Dedifferentiated amniotic fluid mesenchymal stem cell (primary cell): ENCODE results near the gene IGFL1.
"Not testable (repeated sequence)": the region's sequence is repeated elsewhere in the genome, so short reads cannot be mapped to it uniquely, and the experiment has no call there.

Source experiments
- DNase-seq: peaks from one replicate; pipeline ENCODE4 v3.0.0-alpha.2; 2016; ENCODE audit errors: extremely low spot score

Gene IGFL1

DNA sequence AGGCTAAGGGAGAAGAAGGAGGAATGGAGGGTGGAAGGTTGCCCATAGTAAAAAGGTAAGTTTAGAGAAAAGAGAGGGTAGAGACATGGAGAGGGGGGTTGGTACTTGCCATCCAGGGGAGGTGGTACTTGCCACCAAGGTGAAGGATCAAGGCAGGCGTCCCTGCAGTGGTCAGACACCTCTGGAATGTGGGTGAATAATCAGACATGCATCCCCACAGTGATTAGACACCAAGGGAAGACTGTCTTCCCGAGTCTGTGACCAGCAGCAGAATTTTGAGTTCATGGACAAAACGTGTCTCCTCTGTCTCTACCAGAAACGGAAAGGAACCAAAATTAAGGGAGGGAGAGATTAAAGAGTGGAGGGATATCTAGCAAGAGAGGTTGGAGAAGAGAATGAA is 27.1 kb upstream of the IGFL1 start:
- no peak for DNase-seq

DNA sequence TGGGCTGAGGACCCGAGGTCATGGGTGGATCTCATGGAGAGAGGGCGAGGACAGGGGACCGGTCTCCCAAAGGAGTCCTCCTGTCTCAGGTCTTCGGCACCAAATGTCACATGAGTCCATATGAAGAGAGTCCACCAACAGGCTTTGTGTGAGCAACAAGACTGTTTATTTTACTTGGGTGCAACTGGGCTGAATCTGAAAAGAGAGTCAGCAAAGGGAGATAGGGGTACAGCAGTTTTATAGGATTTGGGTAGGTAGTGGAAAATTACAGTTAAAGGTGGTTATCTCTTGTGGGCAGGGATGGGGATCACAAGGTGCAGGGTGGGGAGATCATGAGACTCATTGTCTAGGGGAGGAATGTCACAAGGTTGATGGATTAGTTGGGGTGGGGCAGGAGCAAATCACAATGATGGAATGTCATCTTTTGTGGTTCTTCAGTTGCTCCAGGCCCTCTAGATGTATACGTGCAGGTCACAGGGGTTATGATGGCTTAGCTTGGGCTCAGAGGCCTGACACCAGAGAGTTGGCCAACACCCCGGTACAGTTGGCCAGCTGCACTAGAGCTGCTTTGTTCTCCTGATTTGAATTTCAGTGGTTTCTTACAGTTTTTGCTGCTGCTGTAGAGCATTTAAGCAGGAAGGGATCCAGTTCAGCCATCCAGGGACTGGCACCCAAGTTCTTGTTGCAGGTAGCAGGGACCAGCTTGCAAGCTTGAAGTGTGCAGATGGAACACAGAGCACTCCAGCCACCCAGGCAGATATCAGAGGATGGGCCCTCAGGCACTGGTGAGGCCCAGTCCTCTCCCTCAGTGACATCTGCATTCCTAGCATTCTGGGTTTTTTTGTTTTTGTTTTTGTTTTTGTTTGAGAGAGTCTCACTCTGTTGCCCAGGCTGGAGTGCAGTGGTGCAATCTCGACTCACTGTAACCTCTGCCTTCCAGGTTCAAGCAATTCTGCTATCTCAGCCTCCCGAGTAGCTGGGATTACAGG is 26.4 kb upstream of the IGFL1 start:
- no peak for DNase-seq

DNA sequence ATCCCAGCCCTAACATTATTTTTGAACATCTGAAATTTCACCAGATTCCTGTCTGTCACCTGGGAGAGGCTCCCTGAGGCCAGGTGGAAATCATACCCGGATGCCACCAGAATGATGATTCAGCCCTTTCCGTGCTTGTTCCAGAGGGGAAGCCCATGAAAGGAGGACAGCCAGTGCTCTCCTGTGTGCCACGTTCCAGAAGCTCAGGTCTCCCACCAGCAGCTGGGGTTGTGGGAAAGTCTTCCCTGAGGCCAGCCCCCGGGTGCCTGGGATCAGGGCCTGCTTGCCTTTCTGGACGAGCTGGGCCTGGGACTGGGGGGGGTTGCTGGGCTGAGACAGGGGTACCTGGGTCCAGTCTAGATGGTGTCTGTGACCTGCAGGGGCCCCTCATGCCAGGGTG is 25.5 kb upstream of the IGFL1 start:
- DNase-seq, result no peak

DNA sequence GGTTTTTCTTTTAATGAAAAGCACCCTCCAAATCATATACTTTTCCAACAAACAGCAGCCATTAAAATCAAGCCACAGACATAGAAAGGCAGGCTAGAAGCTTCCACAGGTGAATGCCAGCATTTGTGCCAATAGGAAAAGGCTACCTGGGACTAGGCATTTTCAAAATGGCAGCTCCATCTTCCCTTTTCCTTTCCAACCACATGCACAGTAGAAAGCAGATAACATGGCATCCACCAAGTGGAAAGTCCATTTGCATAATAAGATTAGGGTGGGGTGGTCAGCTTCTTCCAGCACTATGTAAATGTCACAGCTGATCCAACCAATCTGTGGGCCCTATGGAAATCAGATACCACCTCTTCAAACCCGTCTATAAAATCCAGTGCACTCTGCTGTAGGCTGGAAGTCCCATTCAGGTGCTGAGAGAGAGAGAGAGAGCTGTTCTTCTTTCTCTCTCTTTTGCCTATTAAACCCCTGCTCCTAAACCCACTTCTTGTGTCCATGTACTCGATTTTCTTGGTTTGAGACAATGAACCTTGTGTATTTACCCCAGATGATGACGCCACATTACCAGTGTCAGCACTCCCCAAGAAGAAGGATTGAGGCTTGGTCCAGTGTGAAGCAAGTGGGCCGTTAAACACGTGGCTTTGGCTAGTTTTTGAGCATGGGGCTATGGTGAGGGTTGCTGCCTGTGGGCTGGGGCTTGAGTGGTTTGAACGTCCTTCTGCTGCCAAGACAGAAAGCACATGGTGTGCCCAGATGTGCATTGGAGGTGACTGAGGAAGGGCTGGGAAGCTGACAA is 24.2 kb upstream of the IGFL1 start:
- no peak for DNase-seq

DNA sequence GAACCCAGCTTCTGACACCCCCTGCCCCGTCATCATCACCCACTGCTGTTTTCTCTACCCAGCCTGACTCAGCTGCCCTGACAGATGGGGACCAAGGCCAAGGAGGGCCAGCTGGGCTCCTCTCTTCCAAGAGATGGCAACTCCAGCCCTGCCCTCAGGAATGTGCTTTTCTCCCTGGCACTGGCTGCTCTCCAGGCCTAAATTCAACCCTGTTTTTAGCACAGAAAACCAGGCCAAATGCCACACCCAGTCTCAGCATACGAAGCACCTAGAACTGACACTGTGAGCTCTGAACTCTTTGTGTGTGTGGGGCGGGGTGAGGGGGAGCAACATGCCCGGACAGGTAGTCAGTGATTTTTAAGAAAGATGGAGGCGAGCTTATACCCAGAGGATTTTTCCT is 23.4 kb upstream of the IGFL1 start:
- no peak for DNase-seq

DNA sequence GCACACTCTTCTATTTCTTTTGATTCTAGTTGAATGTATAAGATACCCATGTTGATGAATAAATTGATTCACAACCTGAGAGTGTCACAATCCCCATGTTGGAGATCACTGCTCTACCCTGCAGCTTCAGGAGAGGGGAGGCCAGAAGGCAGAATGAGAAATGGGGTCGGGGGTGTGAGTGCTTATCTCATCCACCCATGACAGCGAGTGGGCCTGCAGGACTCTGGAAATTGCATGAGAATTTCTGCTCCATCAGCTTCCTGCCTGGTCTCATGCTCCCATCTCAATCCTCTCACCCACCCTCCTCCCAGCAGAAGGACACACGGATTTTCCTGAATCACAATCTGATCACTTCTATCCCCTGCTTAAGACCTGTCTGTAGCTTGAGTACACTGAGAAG is 22.9 kb upstream of the IGFL1 start:
- DNase-seq, result no peak

DNA sequence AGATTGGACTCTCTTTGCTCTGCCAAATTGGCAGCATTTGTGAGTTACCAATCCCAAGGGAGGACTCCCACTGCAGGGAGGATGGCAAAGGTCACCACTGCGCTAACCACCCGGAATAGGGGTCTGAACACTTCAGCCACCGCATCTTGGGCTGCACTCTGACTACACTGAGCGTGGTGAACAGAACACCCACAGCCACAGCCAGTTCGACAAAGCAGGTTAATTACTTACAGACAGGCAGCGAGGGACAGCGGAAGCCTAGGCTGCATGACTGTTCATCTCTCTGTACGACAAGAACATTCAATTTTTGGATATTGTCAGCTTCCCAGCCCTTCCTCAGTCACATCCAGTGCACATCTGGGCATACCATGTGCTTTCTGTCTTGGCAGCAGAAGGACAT is 21.7 kb upstream of the IGFL1 start:
- not testable (repeated sequence) for DNase-seq

DNA sequence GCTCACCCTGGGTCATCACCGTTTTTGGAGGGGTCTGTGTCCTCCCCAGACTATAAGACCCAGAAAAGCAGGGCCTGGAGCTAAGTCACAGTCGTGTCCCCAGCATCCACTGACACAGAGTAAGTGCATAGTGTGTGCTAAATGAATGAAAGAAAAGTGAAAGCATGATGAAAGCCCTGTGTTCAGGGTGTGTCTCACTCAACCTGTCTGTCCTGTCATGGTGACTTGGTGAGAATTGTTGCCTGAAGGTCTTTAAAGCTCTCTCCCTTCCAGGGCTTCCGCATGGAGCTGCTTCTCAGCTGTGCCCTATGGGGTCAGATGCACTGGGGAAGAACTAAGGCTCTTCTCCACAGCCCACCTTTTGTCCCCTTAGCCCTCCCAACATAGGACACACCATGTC is 20.5 kb upstream of the IGFL1 start:
- no peak for DNase-seq

DNA sequence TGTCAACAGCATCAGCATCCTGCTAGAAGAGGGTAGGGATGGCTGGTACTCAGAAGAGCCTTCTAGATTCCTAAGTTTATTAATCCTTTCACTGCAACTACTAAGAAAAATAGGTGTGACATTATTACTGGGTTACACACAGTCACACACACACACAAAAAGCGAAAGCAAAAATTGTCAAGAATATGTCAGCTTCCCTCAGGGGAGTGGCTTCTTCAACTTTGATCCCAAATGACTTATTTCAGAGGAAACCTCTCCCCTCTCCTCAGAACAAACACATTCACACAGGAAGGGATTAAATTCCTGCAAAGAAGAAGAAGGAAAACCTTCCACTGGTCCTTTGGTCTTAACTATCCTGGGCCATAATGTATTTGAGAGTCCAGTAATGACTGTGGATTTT is 20.1 kb upstream of the IGFL1 start:
- DNase-seq, result no peak

DNA sequence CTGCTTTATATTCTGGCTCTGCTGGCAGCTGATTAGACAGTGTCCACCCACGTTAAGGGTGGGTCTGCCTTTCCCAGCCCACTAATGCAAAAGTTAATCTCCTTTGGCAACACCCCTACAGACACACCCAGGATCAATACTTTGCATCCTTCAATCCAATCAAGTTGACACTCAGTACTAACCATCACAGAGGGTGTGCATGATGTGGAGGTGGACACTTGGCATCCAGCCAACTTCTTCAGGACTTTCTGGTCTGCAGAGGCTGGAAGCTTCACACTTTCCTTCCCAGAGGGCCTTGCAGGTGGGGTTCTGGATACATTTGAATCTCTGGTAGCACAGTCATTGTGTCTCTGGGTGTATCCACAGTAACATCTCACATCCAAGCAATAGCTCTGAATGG is 18.9 kb upstream of the IGFL1 start:
- DNase-seq, result no peak

DNA sequence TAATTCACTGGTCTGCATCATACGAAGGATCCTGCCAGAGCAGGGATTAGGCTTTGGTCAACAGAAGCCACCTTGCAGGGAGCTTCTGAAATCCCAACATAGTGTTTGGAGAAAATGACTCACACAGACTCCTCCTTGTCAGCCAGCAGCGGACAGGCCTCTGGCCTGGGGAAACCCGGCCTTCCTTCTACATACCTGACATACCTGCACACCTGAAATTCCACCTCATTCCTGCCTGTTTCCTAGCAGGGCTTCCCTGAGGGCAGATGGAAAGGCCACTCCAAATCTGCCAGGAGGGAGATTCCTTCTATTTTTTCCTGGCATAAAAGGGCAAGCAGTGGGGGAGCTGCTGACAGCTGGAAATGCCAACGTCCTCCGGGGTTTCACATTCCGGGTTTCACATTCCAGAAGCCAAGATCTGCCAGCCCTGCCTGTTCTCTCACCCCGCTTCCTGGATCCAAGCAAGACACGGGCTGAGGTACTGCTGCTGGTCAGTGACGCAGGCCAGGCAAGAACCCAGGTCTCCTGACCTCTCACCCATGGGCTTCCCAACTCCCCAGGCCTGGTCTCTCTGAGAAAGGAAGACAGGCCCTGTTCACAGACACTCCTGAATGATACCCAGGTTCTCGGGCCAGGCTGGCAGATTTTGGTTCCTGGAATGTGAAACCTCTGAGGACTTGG is 18.2 kb upstream of the IGFL1 start:
- DNase-seq, result no peak

DNA sequence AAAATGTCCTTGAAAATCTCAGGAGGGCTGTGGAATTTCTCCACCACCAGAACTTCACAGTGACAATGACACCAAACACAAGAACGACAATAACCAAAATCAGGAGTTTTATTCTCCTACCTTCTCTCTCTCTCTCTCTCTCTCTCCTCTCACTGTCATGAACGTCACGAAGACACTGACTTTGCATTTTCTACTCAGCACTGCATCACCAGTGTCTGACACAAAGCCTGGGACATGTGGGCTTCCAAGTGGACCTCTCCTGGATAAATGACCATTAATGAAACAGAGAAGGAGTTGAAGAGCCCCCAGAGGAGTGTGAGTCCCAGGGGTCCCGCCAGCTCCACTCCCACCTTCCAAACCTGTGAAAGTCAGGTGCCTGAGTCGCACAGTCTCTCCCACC is 16.9 kb upstream of the IGFL1 start:
- DNase-seq, result not testable (repeated sequence)

DNA sequence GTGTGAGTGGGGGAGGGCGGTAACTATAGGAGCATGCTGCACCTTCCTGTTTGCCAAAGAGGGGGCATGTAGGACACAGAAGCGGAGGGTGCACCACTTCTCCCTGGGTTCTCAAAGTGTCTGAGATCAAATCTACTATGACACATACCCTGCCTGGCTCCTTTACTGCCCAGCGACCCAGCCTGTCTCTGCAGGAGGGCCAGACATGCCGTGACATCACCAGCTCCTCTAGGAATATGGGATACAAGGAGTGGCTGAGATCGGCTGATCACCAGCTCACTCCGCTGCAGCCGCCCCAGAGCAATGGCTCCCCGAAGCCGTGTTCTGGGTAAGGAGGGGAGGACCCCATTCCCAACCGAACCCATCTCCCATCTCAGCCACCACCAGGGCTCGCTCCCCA is 16.4 kb upstream of the IGFL1 start:
- DNase-seq, result no peak

DNA sequence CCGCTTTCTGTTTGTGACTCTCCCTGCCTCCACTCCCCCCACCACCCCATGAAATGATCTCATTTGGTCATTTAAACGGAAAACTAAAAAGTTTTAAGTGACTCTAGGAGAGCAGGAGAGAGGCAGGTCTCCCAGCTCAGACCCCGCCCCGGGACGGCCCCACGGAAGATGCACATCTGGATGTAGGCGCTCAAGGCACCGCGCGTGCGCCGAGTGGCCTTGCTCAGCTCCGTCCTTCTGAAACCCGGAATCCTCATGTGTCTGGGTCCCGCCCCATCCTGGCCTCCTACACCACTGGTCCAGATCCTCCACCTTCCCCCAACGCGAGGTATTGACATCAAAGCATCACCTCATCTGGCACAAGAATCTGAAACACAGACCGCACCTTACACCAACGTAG is 15.7 kb upstream of the IGFL1 start:
- no peak for DNase-seq

DNA sequence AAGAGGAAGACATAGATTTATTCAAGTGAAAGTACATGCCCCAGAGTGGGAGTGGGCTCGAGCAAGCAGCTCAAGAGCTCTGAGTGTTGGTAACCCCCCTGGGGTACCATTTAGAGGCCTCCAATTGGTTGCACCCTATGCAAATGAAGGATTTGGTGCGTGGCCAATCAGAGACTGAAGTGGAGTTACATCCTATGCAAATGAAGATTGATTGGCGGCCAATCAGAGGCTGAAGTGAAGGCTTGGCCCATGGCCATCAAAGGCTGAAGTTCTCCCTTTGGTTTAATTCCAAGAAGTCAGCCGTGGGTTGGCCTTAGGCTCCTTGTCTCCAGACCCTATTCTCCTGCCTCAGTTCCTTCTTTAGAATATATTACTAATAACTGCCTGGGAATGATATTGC is 12.9 kb upstream of the IGFL1 start:
- no peak for DNase-seq

DNA sequence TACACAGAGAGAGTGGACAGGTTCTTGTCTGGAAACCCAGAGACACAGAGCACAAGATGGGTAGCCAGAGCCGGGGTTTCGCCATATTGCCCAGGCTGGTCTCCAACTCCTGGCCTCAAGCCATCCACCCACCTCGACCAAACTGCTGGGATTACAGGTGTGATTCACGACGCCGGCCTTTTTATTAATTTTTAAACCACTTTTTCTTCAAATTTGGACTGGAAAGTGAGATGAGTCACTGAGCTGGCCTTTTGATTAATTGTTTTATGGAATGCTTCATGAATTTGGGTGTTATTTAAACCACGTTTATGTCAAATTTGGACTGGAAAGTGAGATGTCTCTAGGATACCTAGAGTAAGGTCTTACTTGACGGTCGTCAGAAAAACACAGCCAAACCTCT is 12.1 kb upstream of the IGFL1 start:
- DNase-seq, result no peak

DNA sequence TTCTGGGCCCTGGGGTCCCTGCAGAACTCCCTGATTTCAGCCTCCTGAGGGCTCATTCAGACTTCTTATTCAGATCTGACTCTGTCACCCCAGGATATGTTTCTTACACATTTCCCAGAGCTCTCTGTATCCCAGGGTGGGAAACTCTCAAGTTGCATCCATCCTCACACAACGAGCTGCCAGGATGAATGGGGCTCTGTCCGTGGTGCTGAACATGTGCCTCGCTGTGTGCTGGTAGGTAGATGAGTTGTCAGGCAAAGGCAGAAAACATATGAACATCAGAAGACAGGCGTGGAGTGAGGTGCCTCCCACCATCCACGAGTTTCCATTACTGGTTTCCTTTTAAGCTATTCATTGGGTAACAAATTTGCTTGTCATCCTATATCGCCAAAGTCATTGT is 11.4 kb upstream of the IGFL1 start:
- no peak for DNase-seq

DNA sequence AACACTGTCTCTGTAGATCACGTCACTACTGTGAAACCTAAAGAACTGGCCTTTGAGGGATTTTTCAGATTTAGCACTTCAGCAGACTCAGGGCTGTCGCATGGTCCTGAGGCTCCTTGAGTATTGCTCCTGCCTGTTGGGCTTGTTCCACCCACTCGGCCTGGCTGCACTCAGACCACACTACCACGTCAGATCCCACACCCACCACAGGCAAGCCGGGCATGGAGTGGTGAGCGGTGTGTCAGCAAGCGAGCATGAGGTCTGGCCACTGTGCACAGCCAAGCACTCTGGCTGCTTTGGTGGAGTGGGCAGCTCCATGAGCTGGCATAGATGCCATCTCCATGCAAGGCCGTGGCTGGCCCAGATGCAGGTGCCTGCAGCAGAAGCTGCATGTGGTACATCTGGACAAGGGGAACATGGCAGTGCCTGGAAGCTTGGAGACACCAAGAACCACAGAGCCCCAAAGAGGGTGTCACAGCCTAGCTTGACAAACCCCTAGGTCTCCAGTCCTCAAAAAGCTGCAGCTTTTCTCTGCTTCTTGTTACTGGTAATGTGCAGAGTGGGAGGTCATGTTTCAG is 9.4 kb upstream of the IGFL1 start:
- no peak for DNase-seq

DNA sequence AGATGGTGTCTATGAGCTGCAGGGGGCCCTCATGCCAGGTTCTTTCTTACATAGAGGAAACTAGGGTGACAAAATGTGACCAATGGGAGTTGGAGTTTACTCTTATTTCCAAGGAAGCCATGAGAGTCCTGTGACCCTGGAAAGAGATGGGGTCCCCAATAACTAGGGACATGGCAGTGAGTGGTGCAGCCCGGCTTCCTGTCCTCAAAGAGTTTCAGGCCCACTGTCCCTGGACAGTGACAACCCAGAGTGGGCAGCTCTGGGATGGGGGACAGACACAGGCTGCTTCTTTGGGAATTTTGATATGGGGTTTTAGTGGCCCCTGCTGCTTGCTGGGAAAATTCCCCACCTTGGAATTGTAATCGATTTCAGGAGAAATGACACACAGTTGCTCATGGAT is 8.4 kb upstream of the IGFL1 start:
- no peak for DNase-seq

DNA sequence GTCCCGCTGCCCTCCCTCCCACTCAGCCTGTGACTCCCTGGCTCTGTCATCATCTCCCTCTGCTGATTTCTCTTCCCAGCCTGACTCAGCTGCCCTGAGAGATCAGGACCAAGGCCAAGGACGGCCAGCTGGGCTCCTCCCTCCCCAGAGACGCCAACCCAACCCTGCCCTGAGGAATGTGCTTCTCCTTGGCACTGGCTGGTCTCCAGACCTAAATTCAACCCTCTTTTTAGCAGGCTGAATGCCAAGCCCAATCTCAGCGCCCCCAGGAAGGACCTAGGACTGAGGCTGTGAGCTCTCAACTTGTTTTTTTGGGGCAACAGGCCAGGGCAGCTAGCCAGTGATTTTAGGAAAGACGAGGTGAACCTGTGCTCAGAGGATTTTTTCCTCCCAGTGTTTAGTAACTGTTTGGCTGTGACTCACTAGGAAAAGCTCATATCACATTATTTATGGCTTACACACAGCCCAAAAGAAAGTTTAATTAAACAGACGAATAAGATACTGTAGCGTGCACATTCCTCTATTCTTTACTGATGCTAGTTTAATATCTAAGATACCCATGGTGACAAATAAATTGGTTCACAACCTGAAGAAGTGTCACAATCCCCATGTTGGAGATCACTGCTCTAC is 7.4 kb upstream of the IGFL1 start:
- peak; percentile 54 for DNase-seq

DNA sequence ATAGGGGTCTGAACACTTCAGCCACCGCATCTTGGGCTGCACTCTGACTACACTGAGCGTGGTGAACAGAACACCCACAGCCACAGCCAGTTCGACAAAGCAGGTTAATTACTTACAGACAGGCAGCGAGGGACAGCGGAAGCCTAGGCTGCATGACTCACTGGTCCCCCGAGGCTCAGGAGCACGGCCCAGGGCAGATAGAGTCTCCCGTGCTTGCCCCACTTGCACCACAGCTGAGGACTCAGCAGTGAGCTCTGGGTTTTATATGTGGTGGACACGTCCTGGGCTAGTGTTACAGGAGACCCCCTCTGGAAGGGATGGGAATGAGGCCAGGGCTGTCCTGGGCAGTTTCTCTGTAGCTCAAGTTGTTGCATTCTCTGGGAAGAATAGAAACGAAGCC is 5.8 kb upstream of the IGFL1 start:
- DNase-seq, result not testable (repeated sequence)

DNA sequence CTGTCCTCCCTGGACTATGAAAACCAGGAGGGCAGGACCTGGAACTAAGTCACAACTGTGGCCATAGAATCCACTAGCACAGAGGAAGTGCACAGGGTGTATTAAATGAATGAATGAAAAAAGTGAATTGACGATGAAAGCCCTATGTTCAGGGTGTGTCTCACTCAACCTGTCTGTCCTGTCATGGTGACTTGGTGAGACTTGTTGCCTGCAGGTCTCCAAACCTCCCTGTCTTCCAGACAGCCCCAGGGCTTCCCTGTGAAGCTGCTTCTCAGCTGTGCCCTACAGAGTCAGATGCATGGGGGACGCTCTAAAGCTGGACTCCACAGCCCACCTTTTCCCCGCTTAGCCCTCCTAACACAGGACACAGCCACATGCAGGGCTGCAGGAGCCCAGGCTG is 4.8 kb upstream of the IGFL1 start:
- DNase-seq, result no peak
